Hepatocyte (in vitro differentiated cells): ENCODE measurements around the gene NCBP3.

Experiments used
- CTCF ChIP-seq: fragments of 200-600 bp; sonication (generic); IDR thresholded peaks from 2 replicates; pipeline ENCODE4 v1.5.1; 2016; ENCODE audit warnings: antibody characterized with exemption, mild to moderate bottlenecking; ENCODE audit not compliant: poor library complexity
- EZH2 ChIP-seq: fragments of 200-600 bp; sonication (generic); IDR thresholded peaks from 2 replicates; pipeline ENCODE4 v1.6.1; 2016; ENCODE audit warnings: antibody characterized with exemption, mild to moderate bottlenecking, borderline replicate concordance

- TF ChIP-seq CTCF: no peak
- no peak for TF ChIP-seq EZH2
These were observed 45.6 kb upstream of the NCBP3 start for GRCh38 chr17:3891626-3892094.
